Thyroid gland (tissue), 4 donors: ENCODE measurements around the gene SGCA.

ENCODE experiments used
- POLR2A ChIP-seq, 2 donors: fragments of 450-650 bp; IDR thresholded peaks; one replicate each; pipeline ENCODE4 v1.6.1; 2017; ENCODE audit warnings: antibody characterized with exemption in 2 of 2, mild to moderate bottlenecking in 2 of 2, moderate library complexity in 1 of 2
- TF ChIP-seq, protein P1 (sequence below), 6 experiments: fragments of 200-600 bp in 3 of 6; fragments of 450-650 bp in 3 of 6; sonication (generic) in 3 of 6; IDR thresholded peaks; one replicate each; pipeline ENCODE4 v1.5.1; 2016 to 2019; ENCODE audit warnings: antibody characterized with exemption in 6 of 6, mild to moderate bottlenecking in 2 of 6, inconsistent platforms in 1 of 6, moderate library complexity in 1 of 6

DNA sequence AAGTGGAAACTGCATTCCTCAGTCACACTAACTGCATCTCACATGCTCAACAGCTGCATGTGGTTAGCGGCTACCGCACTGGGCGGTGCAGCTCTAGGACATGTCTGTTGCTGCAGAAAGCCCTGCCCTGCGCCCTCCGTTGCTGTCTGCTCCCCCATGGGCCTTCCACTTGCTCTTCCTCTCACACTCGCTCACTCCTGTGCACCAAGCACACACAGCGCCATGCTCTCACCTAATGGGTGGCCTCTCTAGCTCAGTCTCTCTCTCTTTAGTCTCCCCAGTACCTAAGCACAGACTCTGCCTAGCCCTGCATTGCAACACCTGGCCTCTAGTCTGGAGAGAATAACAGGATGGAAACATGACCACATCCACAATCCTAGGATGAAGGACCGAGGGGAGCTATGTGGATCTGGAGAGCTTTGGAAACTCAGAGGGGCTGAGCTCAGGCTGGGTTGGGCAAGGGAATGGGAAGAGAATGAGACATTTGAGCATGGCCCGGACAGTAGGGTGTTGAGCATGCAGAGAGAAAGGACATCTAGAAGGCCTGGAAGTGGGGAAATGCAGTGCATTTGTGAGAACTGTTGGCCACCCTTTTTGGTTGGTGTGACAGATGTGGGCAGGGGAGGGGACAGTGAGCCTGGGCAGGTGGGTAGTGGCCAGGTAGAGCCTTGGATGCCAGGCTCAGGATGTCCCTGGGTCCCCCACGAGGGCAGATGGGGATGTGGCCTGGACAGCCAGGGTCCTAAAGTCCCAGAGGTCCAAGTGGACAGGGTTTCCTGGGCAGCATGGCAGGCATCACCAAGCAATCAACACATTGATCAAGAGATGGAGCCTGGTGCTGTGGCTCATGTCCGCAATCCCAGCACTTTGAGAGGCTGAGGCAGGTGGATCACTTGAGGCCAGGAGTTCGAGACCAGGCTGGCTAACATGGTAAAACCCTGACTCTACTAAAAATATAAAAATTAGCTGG is 16.1 kb downstream of the SGCA start:
- TF ChIP-seq, protein P1, sequence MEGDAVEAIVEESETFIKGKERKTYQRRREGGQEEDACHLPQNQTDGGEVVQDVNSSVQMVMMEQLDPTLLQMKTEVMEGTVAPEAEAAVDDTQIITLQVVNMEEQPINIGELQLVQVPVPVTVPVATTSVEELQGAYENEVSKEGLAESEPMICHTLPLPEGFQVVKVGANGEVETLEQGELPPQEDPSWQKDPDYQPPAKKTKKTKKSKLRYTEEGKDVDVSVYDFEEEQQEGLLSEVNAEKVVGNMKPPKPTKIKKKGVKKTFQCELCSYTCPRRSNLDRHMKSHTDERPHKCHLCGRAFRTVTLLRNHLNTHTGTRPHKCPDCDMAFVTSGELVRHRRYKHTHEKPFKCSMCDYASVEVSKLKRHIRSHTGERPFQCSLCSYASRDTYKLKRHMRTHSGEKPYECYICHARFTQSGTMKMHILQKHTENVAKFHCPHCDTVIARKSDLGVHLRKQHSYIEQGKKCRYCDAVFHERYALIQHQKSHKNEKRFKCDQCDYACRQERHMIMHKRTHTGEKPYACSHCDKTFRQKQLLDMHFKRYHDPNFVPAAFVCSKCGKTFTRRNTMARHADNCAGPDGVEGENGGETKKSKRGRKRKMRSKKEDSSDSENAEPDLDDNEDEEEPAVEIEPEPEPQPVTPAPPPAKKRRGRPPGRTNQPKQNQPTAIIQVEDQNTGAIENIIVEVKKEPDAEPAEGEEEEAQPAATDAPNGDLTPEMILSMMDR (IDR thresholded peaks at IDR 0.05) = no peak
- TF ChIP-seq POLR2A (IDR thresholded peaks at IDR 0.05) = no peak
